CD14-positive monocyte (primary cell): ENCODE measurements around the gene KDM6A. TPM values are rescaled to one million over a fixed set of nuclear protein-coding genes. Genes with fewer than 3 reads are reported as not detected.
"Not testable (repeated sequence)": the region's sequence is repeated elsewhere in the genome, so short reads cannot be mapped to it uniquely, and the experiment has no call there.

ENCODE experiments used
- DNase-seq, 3 donors: peaks; one replicate each; pipeline ENCODE4 v3.0.0-alpha.2; 2011 to 2022
- H2AFZ ChIP-seq: 2 replicates; pipeline ENCODE4 v1.6.0; 2012; ENCODE audit warnings: mild to moderate bottlenecking, low read depth, low read length, inconsistent platforms; ENCODE audit not compliant: insufficient read depth, poor library complexity, severe bottlenecking
- H3K27ac ChIP-seq, 2 donors: 1 replicate in 1 of 2; 2 replicates in 1 of 2; pipeline ENCODE4 v1.5.1; 2012 to 2013; ENCODE audit warnings: low read length in 2 of 2, control low read depth in 1 of 2, inconsistent platforms in 1 of 2, low read depth in 1 of 2, mild to moderate bottlenecking in 1 of 2
- H3K27me3 ChIP-seq, 2 donors: one replicate each; pipeline versions ENCODE4 v1.6.0 to v1.6.1; 2011 to 2013; ENCODE audit warnings: low read length in 2 of 2; ENCODE audit not compliant: control insufficient read depth in 2 of 2, insufficient read depth in 2 of 2
- H3K36me3 ChIP-seq, 2 donors: replicated peaks in 1 of 2; 1 replicate in 1 of 2; 2 replicates in 1 of 2; pipeline versions ENCODE4 v1.5.1 to v1.6.1; 2012 to 2013; ENCODE audit warnings: low read length in 2 of 2, control low read depth in 1 of 2, inconsistent platforms in 1 of 2, mild to moderate bottlenecking in 1 of 2; ENCODE audit not compliant: insufficient read depth in 2 of 2, control insufficient read depth in 1 of 2
- H3K4me1 ChIP-seq, 2 donors: 1 replicate in 1 of 2; 2 replicates in 1 of 2; pipeline versions ENCODE4 v1.5.1 to v1.6.1; 2012 to 2013; ENCODE audit warnings: low read length in 2 of 2, control low read depth in 1 of 2, inconsistent platforms in 1 of 2, mild to moderate bottlenecking in 1 of 2, moderate library complexity in 1 of 2; ENCODE audit not compliant: insufficient read depth in 2 of 2, control insufficient read depth in 1 of 2
- H3K4me2 ChIP-seq: replicated peaks from 2 replicates; pipeline ENCODE3; 2012; ENCODE audit warnings: low read length, moderate library complexity, mild to moderate bottlenecking; ENCODE audit not compliant: poor library complexity, severe bottlenecking; ENCODE audit errors: extremely low read depth
- H3K4me3 ChIP-seq, 3 experiments: fragments of 200-600 bp in 1 of 3; sonication (generic) in 1 of 3; replicated peaks in 1 of 3; 1 replicate in 2 of 3; 2 replicates in 1 of 3; pipeline ENCODE4 v1.5.1; 2011 to 2013; ENCODE audit warnings: low read length in 3 of 3, mild to moderate bottlenecking in 3 of 3, control low read depth in 2 of 3, low read depth in 2 of 3, inconsistent platforms in 1 of 3, moderate library complexity in 1 of 3
- H3K79me2 ChIP-seq: 2 replicates; pipeline ENCODE4 v1.6.0; 2012; ENCODE audit warnings: mild to moderate bottlenecking, control low read depth, inconsistent platforms, low read length, moderate library complexity; ENCODE audit not compliant: insufficient read depth
- H3K9ac ChIP-seq: 2 replicates; pipeline ENCODE4 v1.6.0; 2017; ENCODE audit warnings: low read length, mild to moderate bottlenecking; ENCODE audit not compliant: insufficient read depth, poor library complexity, severe bottlenecking
- H3K9me3 ChIP-seq, 2 donors: replicated peaks in 1 of 2; 1 replicate in 1 of 2; 2 replicates in 1 of 2; pipeline versions ENCODE4 v1.5.1 to v1.6.1; 2012 to 2013; ENCODE audit warnings: low read length in 2 of 2, control low read depth in 1 of 2; ENCODE audit not compliant: control insufficient read depth in 1 of 2, insufficient read depth in 1 of 2
- H4K20me1 ChIP-seq: 2 replicates; pipeline ENCODE4 v1.6.0; 2012; ENCODE audit warnings: mild to moderate bottlenecking, low read length, control low read depth, moderate library complexity; ENCODE audit not compliant: insufficient read depth
- H3K27ac Mint-ChIP-seq, 7 donors: one replicate each; pipeline ENCODE4 v1.8.0; 2020; ENCODE audit warnings: mild to moderate bottlenecking in 7 of 7, mixed read lengths in 7 of 7, moderate library complexity in 6 of 7, inconsistent platforms in 2 of 7
- H3K27me3 Mint-ChIP-seq, 3 donors: one replicate each; pipeline ENCODE4 v1.8.0; 2021 to 2022; ENCODE audit warnings: low read depth in 3 of 3, mild to moderate bottlenecking in 3 of 3, mixed read lengths in 3 of 3, moderate library complexity in 3 of 3, inconsistent platforms in 1 of 3
- H3K36me3 Mint-ChIP-seq, 2 donors: one replicate each; pipeline ENCODE4 v1.8.0; 2020; ENCODE audit warnings: mixed read lengths in 2 of 2, inconsistent platforms in 1 of 2, mild to moderate bottlenecking in 1 of 2
- H3K4me1 Mint-ChIP-seq: one replicate; pipeline ENCODE4 v1.8.0; 2020; ENCODE audit warnings: mild to moderate bottlenecking, mixed read lengths
- H3K4me3 Mint-ChIP-seq, 2 donors: one replicate each; pipeline ENCODE4 v1.8.0; 2020; ENCODE audit warnings: mild to moderate bottlenecking in 2 of 2, mixed read lengths in 2 of 2, moderate library complexity in 1 of 2
- H3K9me3 Mint-ChIP-seq, 7 donors: one replicate each; pipeline ENCODE4 v1.8.0; 2020 to 2022; ENCODE audit warnings: mixed read lengths in 7 of 7, mild to moderate bottlenecking in 6 of 7, moderate library complexity in 6 of 7, inconsistent platforms in 2 of 7
- WGBS: methylation state at CpG from one replicate; pipeline ENCODE4 v1.1.5; 2013; ENCODE audit warnings: missing lambda C conversion rate; ENCODE audit not compliant: insufficient coverage; 5-methylcytosine and 5-hydroxymethylcytosine counted together
- intact Hi-C, 2 donors: fragments of 100-400 bp; cut with micrococcal nuclease; formaldehyde crosslinking; loops; one replicate each; pipeline versions ENCODE4 v1.15.0 to v1.15.1; 2023
- polyA plus RNA-seq, 3 donors: library from polyadenylated mRNA; depleted of rRNA in 1 of 3; unstranded in 2 of 3; stranded (reverse) in 1 of 3; fragments of 300-500 nt in 2 of 3; fragments of >200 nt in 1 of 3; fragmentation: Illumina TruSeq in 2 of 3; gene quantifications; 1 replicate in 2 of 3; 2 replicates in 1 of 3; pipeline ENCODE4 v1.2.3, GENCODE V29; 2012 to 2021
- TF ChIP-seq, protein P1 (sequence below): fragments of 200-600 bp; IDR thresholded peaks from one replicate; pipeline ENCODE4 v1.8.0; 2022; ENCODE audit warnings: antibody characterized with exemption, mild to moderate bottlenecking

KDM6A gene
- polyA plus RNA-seq, 3 donors, result 7.6 to 35.0 (median 13.8) TPM

DNA sequence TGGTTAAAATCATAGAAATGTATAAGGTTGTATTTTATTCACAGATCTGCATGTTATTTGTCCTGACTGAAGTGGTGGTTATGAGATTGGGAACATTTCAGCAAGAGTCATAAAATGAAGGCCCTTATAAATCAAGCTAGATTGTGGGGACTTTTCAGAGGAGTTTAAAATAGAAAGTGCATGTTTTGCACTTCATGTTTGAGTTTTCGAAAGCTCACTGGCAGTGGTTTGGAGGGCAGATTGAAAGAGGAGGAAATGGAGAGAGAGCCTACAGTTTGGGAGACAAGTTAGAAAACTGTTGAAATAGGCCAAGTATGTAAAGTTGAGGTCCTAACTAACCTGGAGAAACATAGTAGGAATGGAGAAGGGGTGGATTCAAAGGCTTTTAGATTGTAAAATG lies 124.9 kb downstream of the KDM6A start:
- Mint-ChIP-seq H3K27ac (peak overlapping the region; percentile 2 to 85 (median 62)), H3K27me3 (no peaks in the 10 kb centered on the region), H3K36me3 (peaks cover 4 to 14% of the 10 kb centered on the region in 2 donors), H3K4me1 (peaks cover 46% of the 10 kb centered on the region), H3K4me3 (peak overlapping the region; percentile 62 to 80), H3K9me3 (peaks cover 0 to 1% (median 0%) of the 10 kb centered on the region in 7 donors)
- intact Hi-C loops, result no loop called here
- Histone ChIP-seq H2AFZ (no peak overlapping the region), H3K36me3 (peaks cover 0 to 2% of the 10 kb centered on the region in 2 donors), H3K9ac (no peak overlapping the region), H3K27me3 (no peaks in the 10 kb centered on the region), H4K20me1 (peaks cover 97% of the 10 kb centered on the region), H3K4me2 (peak overlapping the region; percentile 61), H3K79me2 (peaks cover 87% of the 10 kb centered on the region), H3K4me3 (peak overlapping the region in 1 of 3 experiments; percentile 60), H3K9me3 (no peaks in the 10 kb centered on the region), H3K27ac (peak overlapping the region in 1 of 2 donors; percentile 64), H3K4me1 (peaks cover 18 to 29% of the 10 kb centered on the region in 2 donors)
- no peak for DNase-seq
- TF ChIP-seq, protein P1, sequence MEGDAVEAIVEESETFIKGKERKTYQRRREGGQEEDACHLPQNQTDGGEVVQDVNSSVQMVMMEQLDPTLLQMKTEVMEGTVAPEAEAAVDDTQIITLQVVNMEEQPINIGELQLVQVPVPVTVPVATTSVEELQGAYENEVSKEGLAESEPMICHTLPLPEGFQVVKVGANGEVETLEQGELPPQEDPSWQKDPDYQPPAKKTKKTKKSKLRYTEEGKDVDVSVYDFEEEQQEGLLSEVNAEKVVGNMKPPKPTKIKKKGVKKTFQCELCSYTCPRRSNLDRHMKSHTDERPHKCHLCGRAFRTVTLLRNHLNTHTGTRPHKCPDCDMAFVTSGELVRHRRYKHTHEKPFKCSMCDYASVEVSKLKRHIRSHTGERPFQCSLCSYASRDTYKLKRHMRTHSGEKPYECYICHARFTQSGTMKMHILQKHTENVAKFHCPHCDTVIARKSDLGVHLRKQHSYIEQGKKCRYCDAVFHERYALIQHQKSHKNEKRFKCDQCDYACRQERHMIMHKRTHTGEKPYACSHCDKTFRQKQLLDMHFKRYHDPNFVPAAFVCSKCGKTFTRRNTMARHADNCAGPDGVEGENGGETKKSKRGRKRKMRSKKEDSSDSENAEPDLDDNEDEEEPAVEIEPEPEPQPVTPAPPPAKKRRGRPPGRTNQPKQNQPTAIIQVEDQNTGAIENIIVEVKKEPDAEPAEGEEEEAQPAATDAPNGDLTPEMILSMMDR, result no peak
- WGBS, result 0% methylated on average over 1 of the region's 1 CpG

DNA sequence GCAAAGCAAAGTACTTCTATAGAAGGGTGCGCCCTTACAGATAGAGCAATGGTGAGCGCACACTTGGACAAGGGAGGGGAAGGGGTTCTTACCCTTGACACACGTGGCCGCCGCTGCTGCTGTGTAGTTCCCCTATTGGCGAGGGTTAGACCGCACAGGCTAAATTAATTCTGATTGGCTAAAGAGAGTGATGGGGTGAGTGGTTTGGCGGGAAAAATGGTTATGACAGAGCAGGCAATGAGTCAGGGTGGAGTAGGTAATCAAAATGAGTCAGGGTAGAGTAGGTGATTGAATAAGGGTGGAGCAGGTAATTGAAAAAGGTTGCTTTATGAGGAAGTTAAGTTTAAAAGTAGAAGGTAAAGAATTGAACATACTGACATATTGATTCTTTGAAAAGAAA lies 126.2 kb downstream of the KDM6A start:
- H3K9me3 Mint-ChIP-seq, H3K9me3 ChIP-seq, H3K27me3 Mint-ChIP-seq, H3K36me3 Mint-ChIP-seq, H3K27me3 ChIP-seq, H3K9ac ChIP-seq, H3K4me2 ChIP-seq, intact Hi-C loops, H3K4me3 ChIP-seq, H2AFZ ChIP-seq, H3K27ac ChIP-seq, H3K4me3 Mint-ChIP-seq, H3K36me3 ChIP-seq: not testable (repeated sequence)
- 100% methylated on average over 2 of the region's 8 CpGs for WGBS
- Histone ChIP-seq H4K20me1 (peaks cover 97% of the 10 kb centered on the region), H3K4me1 (peaks cover 20 to 29% of the 10 kb centered on the region in 2 donors), H3K79me2 (peaks cover 87% of the 10 kb centered on the region)
- Mint-ChIP-seq H3K27ac (peak overlapping the region in 1 of 7 donors; percentile 38), H3K4me1 (peaks cover 49% of the 10 kb centered on the region)
- DNase-seq, result peak in 1 of 3 donors; percentile 9

DNA sequence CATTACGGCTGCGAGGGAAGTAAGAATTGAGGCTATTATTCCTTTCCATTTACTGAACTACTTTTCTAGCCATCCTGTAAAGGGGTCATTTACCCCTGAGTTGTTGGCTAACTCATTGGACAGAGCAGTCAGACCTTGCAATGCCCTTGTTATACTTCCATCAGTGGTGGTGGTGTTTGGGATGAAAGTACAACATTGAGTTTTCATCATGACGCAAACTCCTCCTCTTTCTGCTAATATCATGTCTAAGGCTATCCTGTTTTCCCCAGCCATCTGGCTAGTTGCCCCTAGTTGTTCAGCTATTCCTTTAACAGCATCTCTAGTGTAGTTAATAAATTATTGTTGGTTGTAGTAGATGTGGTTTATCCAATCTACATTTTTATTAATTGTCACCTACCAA lies 126.9 kb downstream of the KDM6A start:
- Histone ChIP-seq H4K20me1 (peaks cover 97% of the 10 kb centered on the region), H3K79me2 (peaks cover 87% of the 10 kb centered on the region), H3K4me1 (peaks cover 20 to 29% of the 10 kb centered on the region in 2 donors)
- H3K4me2 ChIP-seq, H3K9ac ChIP-seq, H3K36me3 ChIP-seq, H3K9me3 ChIP-seq, H3K27me3 ChIP-seq, H3K9me3 Mint-ChIP-seq, H2AFZ ChIP-seq, H3K27me3 Mint-ChIP-seq, intact Hi-C loops, H3K4me3 ChIP-seq, H3K4me3 Mint-ChIP-seq, H3K27ac ChIP-seq, DNase-seq: not testable (repeated sequence)
- WGBS, result no CpG with 5 or more reads among the region's 3 CpGs
- Mint-ChIP-seq H3K4me1 (peaks cover 46% of the 10 kb centered on the region), H3K36me3 (peaks cover 0 to 13% of the 10 kb centered on the region in 2 donors), H3K27ac (peak overlapping the region in 1 of 7 donors; percentile 15)
